DMS 273 (cell line): ENCODE data around the gene ZNF710.
A peak's percentile ranks its signal among the peaks of the same experiment; 100 is the strongest.
"Not testable (repeated sequence)": the region's sequence is repeated elsewhere in the genome, so short reads cannot be mapped to it uniquely, and the experiment has no call there.

ENCODE experiments used
- DNase-seq: peaks from one replicate; lab custom pipeline; 2025; ENCODE audit not compliant: unreplicated experiment; lab: John Stamatoyannopoulos, UW

Gene ZNF710

DNA sequence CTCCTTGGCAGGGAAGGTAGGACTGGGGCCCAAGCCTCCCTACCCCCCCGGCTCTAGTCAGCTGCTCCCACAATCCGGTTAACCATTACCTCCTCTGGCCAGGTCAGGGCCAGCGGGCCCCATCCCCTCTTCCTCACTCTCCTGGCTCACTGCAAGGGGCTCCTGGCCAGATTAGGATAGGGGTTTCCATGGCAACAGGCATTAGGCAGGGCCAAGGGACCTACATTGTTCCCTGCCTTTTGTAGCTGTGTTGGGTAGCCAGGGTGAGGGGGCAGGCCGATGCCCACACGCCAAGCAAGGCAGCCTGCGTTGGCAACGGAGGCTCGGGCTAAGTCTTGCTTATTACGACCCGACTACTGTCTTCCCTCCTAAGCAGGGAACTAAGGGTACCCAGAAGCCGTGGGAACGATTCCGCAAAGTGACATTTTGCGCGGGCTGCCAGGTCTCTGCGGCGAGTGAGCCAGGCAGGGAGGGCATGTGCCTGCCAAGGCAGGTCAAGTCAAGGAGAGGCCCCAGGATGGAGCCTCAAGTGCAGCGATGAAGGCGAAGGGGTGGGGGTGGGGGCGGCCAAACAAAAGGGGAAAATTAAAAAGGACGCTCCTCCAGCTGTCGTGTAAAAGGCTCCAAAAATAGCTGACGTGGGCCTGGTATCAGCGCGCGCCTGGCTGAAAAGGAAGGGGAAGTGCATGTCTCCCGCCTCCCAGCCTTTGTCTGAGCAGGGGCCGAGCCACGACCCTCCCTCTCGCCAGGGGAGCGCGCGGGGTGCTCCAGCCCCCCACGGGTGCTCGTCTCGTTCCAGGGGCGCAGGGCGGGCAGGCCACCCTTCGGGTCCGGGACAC, 100.2 kb downstream of the ZNF710 start:
- peak; percentile 48 for DNase-seq

DNA sequence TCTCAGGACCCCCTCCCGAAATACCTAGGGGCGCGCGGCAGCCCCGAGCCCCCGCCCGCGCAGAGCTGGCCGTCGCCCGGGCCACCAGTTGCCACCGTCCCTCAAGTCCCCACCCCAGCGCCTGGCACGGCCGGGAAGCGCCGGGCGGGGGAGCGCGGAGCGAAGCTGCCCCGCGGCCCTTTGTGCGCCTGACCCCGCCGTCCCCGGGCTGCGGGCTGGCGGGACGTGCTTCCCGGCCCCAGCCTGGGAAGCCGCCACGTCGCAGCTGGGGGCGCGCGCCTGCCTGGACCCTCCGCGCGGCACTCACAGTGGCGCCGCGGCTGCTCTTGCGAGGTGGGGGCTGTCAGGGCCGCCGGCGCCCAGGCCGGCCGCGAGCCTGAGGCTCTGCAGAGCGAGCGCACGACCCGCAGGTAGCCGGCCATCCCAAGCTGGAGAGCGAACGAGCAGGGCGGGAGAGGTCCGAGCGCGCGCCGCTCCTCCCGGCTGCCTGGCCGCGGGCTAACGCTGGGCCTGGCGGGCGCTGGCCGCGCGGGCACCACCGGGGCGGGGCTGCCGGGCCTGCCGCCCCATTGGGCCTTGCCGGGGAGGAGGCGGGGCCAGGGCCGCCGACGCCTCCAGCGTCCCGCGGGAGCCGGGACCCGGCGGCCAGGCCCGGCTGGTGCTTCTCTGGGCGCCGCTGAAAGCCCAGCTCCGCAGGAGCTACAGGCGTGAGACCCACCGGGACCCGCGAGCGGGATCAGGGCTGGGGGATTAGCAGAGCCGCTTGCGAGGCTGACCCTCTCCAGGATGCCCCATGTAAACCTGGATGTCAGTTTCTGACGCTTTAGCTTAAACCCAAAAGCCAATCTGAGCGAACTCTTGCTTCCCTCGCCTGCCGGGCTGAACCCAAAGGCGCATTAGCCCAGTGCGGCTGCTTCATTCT, 101.1 kb downstream of the ZNF710 start, which contains the start of gene IDH2:
Gene IDH2, minus strand, starts transcription at position 500 of the 922 bp plus-strand sequence. Its CDS starts 78 bp downstream, at position 422.
- DNase-seq: peak; percentile 90

DNA sequence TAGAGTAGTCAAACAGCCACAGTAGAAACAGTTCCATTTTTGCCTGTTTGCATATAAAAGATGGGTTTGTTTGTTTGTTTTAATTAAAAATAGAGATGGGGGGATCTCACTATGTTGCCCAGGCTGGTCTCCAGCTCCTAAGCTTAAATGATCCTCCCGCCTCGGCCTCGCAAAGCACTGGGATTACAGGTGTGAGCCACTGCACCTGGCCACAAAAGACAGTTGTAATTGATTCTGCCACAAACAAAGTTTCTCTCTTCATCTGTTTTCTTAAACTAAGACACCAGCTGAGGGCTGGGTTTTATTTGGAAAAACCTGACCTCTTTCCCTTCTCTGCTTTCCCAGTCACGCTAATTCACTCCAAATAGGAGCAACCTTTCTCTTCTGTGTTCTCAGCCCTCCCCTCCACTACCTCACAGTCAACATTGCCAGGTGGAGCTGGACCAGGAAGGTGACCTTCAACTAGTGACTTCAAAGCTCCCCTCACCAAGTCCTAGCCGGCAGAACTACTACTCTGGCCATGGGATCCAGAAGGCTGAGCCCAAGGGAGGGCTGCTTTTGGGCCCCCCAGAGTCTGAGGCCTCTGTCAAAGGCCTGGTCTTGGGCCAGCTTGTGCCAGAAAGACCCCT, 102.7 kb downstream of the ZNF710 start:
- no peak for DNase-seq

DNA sequence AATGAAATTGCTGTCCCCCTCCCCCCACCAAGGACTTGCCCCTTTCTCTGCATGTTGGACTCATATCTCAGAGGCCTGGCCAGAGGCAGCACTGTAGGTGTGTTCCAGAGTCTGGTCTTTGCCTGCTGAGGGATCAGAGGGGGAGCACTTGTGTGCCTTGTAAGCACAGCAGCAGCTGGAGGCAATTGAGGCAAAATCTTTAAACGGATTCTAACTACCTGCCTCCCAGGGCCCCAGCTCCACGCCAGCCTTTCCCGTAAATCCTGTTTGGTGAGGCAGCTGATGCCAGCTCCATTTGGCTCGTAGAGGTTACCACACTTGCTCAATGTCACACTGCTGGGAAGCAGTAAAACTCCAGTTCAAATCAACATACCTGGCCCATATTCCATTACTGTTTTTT, 103.4 kb downstream of the ZNF710 start:
- DNase-seq: no peak

DNA sequence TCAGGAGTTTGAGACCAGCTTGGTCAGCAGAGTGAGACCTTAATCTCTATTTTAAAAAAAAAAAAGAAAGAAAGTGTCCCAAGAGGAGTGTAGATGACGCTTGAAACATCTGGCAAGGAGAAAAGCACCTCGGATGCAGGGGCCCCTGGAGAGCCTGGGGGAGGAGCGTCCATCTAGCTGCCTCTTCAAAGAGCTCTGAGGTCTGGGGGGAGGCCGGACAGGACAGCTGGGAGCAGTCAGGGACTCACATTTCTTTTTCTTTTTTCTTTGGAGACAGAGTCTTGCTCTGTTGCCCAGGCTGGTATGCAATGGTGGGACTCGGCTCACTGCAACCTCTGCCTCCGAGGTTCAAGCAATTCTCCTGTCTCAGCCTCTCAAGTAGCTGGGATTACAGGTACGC, 104.4 kb downstream of the ZNF710 start:
- DNase-seq: no peak

DNA sequence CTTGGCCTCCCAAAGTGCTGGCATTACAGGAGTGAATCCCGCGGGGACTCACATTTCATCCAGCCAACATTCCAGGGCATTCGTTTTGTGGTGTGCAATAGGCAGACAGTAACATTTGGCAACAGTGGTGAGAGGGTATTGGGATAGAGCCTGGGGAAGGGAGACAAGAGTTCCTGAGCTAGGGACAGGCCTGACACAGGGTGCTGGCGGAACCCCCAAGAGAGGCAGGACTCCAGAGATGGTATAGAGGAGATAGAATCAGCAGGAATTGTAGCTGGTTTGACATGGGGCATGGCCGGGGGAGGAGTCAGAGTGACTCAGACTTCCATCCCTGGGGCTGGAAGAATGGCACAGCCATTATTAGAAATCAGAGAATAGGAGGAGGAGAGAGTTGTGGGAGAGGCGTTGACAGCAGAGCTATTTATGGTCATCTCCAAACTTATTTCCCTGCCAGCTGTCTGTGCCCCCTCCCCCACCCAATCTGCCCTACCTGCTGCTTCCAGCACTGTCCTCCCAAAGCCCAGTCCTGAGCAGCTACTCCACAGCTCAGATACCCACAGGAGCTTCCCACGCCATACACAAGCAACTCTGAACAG, 105.5 kb downstream of the ZNF710 start:
- DNase-seq: peak; percentile 80

DNA sequence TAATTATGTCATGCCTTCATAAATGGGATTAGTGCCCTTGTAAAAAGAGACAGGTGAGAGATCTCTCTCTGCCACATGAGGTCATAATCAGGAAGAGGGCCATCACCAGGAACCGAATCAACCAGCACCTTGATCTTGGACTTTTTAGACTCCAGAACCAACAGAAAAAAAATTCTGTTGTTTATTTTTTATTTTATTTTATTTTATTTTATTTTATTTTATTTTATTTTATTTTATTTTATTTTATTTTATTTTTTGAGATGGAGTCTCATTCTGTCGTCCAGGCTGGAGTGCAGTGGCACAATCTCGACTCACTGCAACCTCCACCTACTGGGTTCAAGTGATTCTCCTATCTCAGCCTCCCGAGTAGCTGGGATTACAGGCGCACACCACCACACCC, 106.9 kb downstream of the ZNF710 start:
- DNase-seq: not testable (repeated sequence)

DNA sequence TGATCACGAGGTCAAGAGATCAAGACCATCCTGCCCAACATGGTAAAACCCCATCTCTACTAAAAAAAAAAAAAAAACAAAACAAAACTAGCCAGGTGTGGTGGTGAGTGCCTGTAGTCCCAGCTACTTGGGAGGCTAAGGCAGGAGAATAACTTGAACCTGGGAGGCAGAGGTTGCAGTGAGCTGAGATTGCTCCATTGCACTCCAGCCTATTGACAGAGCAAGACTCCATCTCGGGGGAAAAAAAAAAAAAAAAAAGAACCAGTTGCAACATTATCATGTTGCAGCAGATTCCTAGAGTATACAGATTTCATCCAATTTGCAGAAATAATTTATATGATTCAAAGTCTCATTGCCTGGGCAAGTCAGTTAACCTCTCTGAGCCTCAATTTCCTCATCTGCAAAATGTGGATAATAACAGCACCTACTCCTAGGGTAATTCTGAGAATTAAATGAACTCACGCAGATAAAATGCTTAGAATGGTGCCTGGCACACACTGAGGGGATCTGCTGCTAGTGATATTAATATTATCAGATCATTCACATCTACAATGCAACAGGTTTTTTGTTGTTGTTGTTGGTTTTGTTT, 108.1 kb downstream of the ZNF710 start:
- DNase-seq: not testable (repeated sequence)

DNA sequence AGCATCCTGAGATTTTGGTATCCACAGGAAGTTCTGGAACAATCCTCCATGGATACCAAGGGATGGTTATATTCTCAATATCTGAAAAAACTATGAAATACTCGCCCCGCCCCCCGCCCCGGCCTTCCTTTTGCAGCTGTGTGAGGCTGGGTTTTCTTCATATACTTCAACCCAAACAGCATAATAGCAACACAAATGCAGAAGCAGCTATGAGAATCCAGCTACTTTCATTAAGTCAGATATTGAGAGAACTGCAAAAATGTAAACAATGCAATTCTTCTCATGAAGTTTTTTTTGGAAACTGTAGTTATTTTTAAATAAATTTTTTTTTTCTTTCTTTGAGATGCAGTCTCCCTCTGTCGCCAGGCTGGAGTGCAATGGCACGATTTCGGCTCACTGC, 112.0 kb downstream of the ZNF710 start:
- no peak for DNase-seq

DNA sequence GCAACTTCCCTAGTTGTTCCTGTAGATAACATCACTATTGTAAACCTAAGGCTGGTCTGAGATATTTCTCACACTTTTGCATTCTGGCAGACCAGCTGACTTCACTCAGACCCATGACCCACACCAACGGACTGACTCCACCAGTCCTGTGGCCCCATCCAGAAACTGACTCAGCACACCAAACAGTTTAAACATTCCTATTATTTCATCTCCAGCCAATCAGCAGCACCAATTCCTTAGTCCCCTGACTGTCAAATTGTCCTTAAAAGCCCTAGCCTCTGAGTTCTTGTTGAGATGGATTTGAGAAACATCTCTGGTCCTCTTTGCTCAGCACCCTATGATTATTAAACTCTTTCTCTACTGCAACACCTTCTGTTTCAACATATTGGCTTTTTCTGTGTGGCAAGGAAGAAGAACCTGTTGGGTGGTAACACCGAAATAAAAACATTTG, 113.4 kb downstream of the ZNF710 start:
- DNase-seq: no peak

DNA sequence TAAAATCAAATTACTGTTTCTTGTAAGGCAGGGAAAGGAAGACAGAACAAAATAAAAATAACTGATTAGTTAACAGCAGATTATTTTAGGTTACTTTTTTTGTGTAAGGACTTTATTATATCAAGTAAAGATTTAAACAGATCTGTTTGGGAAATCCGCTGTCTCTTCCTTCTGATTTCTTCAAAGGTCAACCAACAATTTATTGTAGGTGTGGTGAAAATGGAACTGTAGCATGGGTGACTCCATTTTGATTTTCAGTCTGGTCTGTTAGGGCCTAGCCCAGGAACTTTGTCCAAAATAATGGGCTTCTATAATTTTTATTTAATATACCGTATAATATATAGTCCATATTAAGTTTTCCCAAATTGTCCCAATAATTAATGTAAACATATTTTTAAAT, 114.7 kb downstream of the ZNF710 start:
- DNase-seq: no peak

DNA sequence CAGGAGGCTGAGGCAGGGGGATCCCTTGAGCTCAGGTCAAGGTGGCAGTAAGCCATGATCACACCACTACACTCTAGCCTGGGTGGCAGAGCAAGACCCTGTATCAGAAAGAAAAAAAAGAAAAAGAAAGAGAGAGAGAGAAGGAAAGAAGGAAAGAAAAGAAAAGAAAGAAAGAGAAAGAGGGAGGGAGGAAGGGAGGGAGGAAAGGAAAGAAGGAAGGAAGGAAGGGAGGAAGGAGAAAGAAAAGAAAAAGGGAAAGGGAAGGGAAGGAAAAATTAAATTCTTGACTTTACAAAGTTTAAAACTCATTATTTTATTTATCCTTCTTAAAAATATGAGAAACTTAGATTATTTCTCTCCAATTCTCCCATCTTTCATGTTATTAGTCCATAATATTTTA, 118.2 kb downstream of the ZNF710 start:
- no peak for DNase-seq

DNA sequence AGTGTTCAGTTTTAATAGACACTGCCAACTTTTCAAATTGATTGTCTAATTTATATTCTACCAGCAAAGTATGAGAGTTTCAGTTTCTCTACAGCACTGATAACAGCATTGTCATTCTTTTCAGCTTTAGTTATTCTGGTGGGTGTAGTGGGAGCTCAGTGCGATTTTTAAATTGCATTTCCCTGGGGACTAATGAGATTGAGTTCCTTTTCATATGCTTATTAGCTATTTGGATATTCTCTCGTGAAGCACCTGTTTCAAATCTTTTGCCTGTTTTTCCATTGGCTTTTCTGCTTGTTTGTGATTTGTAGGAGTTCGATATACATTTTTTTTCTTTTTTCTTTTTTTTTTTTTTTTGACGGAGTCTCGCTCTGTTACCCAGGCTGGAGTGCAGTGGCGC, 120.0 kb downstream of the ZNF710 start:
- no peak for DNase-seq

DNA sequence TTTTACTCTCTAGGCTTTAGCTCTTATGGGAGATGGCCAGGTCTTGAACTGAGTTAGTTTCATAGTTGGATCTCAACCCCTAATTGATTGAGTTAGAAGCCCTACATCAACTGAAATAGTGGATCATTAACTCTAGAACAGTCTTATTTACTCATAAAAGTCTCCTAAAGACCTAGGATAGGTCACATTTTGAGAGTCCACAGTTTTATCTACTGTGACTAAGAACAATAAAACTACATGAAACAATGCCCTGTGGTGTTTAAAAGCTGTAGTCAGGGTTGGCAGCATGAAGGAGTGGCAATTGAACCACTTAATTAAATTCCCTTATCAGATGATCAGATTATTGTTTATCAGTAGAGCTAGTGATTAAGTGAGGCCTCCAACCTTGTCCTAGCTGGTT, 123.4 kb downstream of the ZNF710 start:
- no peak for DNase-seq

DNA sequence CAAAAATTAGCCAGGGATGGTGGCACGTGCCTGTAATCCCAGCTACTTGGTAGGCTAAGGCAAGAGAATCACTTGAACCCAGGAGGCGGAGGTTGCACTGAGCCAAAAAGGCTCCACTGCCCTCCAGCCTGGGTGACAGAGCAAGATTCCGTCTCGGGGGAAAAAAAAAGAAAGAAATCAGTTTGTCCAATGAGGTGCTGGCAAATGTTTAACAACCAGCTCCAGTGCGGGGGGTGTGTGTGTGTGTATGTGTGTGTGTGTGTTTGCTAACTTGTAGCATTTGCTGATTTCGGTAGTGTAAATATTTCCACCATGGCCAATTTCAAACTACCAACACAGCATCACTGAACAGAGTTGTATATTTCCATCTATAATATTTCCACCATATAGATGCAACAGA, 124.9 kb downstream of the ZNF710 start:
- no peak for DNase-seq

DNA sequence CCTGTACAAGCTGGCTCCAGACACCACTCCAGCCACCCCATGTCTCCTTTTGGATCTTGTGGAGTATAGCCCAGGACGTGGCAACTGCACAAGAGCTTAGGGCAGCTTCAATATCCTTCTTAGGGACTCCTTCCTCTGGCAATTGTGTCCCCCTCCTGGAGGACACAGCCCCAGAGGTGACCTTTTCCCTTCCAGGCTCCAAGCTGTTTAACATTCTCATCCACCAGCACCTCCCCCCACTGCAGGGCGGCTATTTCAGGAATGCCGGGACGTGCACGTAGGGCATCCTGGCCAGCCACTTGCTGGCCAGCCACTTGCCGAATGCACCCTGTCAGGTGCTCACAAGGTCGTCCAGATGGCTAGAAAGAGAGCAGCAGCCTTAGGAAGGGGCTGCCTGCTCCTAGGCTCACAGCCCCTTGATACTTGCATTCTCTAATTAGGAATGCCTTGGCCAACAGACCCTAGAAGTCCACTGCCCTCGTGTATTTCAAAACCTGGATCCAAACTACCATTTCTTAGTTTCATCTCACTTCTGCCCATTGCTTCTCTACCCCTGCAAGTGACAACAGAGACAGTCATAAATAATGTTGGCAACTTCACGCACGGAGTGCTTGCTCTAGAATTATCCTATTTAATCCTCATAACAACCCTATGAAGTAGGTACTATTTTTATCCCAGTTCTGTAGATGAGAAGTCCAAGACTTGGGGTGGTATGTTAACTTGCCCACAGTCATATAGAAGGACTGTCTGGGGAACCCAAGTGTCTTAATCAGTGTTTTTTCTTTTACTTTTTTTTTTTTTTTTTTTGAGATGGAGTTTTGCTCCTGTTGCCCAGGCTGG, 125.7 kb downstream of the ZNF710 start:
- DNase-seq: peak; percentile 4

DNA sequence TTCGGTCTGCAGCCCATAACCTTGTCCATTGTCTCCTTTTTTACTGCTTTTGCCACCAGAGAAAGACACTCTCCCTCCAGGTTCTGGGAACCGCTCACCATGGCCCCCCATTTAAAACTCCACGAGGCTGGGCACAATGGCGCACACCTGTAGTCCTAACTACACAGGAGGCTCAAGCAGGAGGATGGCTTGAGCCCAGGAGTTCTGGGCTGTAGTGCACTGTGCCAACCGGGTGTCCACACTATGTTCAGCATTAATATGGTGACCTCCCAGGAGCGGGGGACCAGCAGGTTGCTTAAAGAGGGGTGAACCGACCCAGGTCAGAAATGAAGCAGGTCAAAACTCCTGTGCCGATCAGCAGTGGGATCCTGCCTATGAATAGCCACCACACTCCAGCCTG, 129.2 kb downstream of the ZNF710 start:
- DNase-seq: no peak
